GM12892 (cell line): Measurements from ENCODE around the gene MAGEB1.

Experiments used
- POLR2A ChIP-seq: IDR thresholded peaks from 2 replicates; pipeline ENCODE4 v1.6.1; 2011; ENCODE audit warnings: low read depth, low read length, control low read depth
- POLR2AphosphoS5 ChIP-seq: IDR thresholded peaks from 2 replicates; pipeline ENCODE4 v1.6.1; 2011; ENCODE audit warnings: low read depth, low read length, control low read depth

GRCh38 chrX:30219372-30219771 lies 27.6 kb upstream of the MAGEB1 start:
- TF ChIP-seq POLR2A (no peak), POLR2AphosphoS5 (no peak)
